RWPE1 (cell line): ENCODE results near the gene ARHGAP24.

Experiments
- CTCF ChIA-PET: fragments of 350-600 bp; sonication (Branson Sonifier 250); formaldehyde crosslinking; extraction: SDS; loops from one replicate; lab custom pipeline; 2021; lab: Yijun Ruan, JAX
- POLR2A ChIA-PET: fragments of 400-600 bp; formaldehyde crosslinking; extraction: SDS; loops from one replicate; lab custom pipeline; 2020; ENCODE audit warnings: antibody characterized with exemption; ENCODE audit not compliant: low non-redundant PET; lab: Yijun Ruan, JAX
- DNase-seq: peaks from one replicate; pipeline ENCODE4 v3.0.0; 2012; ENCODE audit warnings: low spot score
- H3K27ac ChIP-seq: fragments of 450-650 bp; 2 replicates; pipeline ENCODE4 v1.5.1; 2017
- TF ChIP-seq, protein P1 (sequence below): fragments of 450-650 bp; conservative IDR thresholded peaks from 2 replicates; pipeline ENCODE4 v1.5.1; 2017; ENCODE audit warnings: low read depth, mild to moderate bottlenecking

ARHGAP24 gene

GRCh38 chr4:85637778-85638177 lies 162.8 kb downstream of the ARHGAP24 start:
- H3K27ac ChIP-seq, result no peak overlapping the region
- TF ChIP-seq, protein P1, sequence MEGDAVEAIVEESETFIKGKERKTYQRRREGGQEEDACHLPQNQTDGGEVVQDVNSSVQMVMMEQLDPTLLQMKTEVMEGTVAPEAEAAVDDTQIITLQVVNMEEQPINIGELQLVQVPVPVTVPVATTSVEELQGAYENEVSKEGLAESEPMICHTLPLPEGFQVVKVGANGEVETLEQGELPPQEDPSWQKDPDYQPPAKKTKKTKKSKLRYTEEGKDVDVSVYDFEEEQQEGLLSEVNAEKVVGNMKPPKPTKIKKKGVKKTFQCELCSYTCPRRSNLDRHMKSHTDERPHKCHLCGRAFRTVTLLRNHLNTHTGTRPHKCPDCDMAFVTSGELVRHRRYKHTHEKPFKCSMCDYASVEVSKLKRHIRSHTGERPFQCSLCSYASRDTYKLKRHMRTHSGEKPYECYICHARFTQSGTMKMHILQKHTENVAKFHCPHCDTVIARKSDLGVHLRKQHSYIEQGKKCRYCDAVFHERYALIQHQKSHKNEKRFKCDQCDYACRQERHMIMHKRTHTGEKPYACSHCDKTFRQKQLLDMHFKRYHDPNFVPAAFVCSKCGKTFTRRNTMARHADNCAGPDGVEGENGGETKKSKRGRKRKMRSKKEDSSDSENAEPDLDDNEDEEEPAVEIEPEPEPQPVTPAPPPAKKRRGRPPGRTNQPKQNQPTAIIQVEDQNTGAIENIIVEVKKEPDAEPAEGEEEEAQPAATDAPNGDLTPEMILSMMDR, result no peak
- ChIA-PET CTCF (no interaction called here), POLR2A (no interaction called here)
- DNase-seq, result no peak

DNA sequence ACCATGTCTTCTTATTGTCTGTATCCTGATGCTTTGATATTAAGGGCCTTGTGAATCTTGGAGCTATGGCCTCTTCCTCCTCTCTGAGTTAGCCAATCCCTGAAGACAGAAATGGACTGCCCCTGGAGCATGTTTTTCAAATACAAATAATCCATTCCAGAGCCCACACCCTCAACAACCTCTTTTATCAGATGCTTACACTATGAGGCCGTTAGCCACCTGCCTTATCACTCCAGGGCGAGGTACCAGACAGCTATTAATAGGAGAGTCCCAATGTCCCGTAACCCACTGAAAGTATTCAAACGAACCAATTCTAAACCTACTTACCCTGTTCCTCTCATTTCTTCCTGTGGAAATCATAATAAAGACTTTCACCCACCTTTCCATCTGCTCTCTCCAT lies 165.0 kb downstream of the ARHGAP24 start:
- TF ChIP-seq, protein P1, result no peak
- H3K27ac ChIP-seq, result no peak overlapping the region
- CTCF ChIA-PET, result interaction anchor here (0.5 kb wide), 1 partner anchor 48 kb away, joined by 3 read pairs; no protein-coding TSS in a partner anchor
- POLR2A ChIA-PET, result no interaction called here
- no peak for DNase-seq

- ChIA-PET POLR2A (no interaction called here), CTCF (no interaction called here)
- TF ChIP-seq, protein P1, result no peak
- no peak overlapping the region for H3K27ac ChIP-seq
- DNase-seq, result no peak
These were observed 167.6 kb downstream of the ARHGAP24 start for GRCh38 chr4:85642356-85643100.

GRCh38 chr4:85644061-85644460 lies 169.1 kb downstream of the ARHGAP24 start:
- ChIA-PET POLR2A (no interaction called here), CTCF (no interaction called here)
- H3K27ac ChIP-seq, result no peak overlapping the region
- TF ChIP-seq, protein P1, result no peak
- DNase-seq, result no peak

DNA sequence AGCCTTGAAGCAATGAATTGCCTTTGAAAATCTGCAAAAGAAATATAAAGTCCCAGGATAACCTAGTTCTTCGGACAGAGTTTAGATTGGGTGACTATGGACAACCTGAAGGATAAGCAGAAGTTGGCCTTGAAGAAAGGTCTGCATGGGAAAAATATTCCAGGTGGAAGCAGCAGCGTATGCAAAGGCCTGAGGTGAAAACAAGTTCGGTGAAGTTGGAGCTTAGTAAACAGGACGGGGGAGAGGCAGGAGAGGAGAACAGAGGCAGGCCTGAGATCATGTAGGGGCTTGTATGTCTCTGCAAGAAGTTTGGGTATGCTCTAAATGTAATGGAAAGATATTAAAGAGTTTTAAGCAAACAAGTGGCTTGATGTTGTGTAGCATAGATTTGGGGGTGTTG lies 176.0 kb downstream of the ARHGAP24 start:
- H3K27ac ChIP-seq, result no peak overlapping the region
- ChIA-PET CTCF (no interaction called here), POLR2A (no interaction called here)
- TF ChIP-seq, protein P1, result no peak
- no peak for DNase-seq

GRCh38 chr4:85656759-85657505 lies 182.0 kb downstream of the ARHGAP24 start:
- TF ChIP-seq, protein P1, result no peak
- H3K27ac ChIP-seq, result no peak overlapping the region
- DNase-seq, result no peak
- CTCF ChIA-PET, result no interaction called here
- POLR2A ChIA-PET, result no interaction called here
